ENCODE measurements around the gene IGLL5.

DNA sequence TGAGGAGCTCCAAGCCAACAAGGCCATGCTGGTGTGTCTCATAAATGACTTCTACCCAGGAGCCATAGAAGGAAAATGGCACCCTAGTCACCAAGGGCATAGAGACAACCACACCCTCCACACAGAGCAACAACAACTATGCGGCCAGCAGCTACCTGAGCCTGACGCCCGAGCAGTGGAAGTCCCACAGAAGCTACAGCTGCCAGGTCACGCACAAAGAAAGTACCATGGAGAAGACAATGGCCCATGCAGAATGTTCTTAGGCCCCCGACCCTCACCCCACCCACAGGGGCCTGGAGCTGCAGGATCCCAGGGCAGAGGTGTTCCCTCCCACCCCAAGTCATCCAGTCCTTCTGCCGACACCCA lies 28.0 kb downstream of the IGLL5 start:
- TF ChIP-seq, protein P1, sequence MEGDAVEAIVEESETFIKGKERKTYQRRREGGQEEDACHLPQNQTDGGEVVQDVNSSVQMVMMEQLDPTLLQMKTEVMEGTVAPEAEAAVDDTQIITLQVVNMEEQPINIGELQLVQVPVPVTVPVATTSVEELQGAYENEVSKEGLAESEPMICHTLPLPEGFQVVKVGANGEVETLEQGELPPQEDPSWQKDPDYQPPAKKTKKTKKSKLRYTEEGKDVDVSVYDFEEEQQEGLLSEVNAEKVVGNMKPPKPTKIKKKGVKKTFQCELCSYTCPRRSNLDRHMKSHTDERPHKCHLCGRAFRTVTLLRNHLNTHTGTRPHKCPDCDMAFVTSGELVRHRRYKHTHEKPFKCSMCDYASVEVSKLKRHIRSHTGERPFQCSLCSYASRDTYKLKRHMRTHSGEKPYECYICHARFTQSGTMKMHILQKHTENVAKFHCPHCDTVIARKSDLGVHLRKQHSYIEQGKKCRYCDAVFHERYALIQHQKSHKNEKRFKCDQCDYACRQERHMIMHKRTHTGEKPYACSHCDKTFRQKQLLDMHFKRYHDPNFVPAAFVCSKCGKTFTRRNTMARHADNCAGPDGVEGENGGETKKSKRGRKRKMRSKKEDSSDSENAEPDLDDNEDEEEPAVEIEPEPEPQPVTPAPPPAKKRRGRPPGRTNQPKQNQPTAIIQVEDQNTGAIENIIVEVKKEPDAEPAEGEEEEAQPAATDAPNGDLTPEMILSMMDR (conservative IDR thresholded peaks at IDR 0.05 in 1 of 2, IDR thresholded peaks at IDR 0.05 in 1 of 2; ENCODE audit: low read depth in 1 of 2, low read length in 2 of 2), result no peak
- TF ChIP-seq EZH2 (IDR thresholded peaks at IDR 0.05; ENCODE audit: low read length, missing control alignments), result no peak

All from fibroblast of lung (primary cell).